DND-41 (cell line): ENCODE results near the gene WDR46.
A peak's percentile ranks its signal among the peaks of the same experiment; 100 is the strongest.
"Not testable (repeated sequence)": the region's sequence is repeated elsewhere in the genome, so short reads cannot be mapped to it uniquely, and the experiment has no call there.

Experiments used
- ATAC-seq: fragments of 200-7000 bp; cut with Tn5 transposase; 3 replicates; pipeline ENCODE4 v1.9.1; 2021; ENCODE audit warnings: low read depth; ENCODE audit not compliant: insufficient read depth
- DNase-seq: peaks from one replicate; pipeline ENCODE4 v3.0.0-alpha.2; 2020
- H2AFZ ChIP-seq: 2 replicates; pipeline ENCODE4 v1.6.0; 2012; ENCODE audit warnings: low read depth, low read length
- H3K27ac ChIP-seq: 2 replicates; pipeline ENCODE4 v1.5.1; 2012; ENCODE audit warnings: low read length, inconsistent platforms
- H3K27me3 ChIP-seq: fragments of 200-600 bp; sonication (generic); 2 replicates; pipeline ENCODE4 v1.6.0; 2012; ENCODE audit warnings: low read length, mild to moderate bottlenecking, inconsistent platforms; ENCODE audit not compliant: insufficient read depth, poor library complexity
- H3K36me3 ChIP-seq: 2 replicates; pipeline ENCODE4 v1.5.1; 2012; ENCODE audit warnings: low read length, inconsistent platforms; ENCODE audit not compliant: insufficient read depth
- H3K4me1 ChIP-seq: 2 replicates; pipeline ENCODE4 v1.5.1; 2012; ENCODE audit warnings: mild to moderate bottlenecking, low read length; ENCODE audit not compliant: insufficient read depth
- H3K4me2 ChIP-seq: 2 replicates; pipeline ENCODE4 v1.6.0; 2012; ENCODE audit warnings: mild to moderate bottlenecking, moderate library complexity, low read length, inconsistent platforms; ENCODE audit not compliant: insufficient read depth
- H3K4me3 ChIP-seq, 2 experiments: fragments of 200-600 bp in 1 of 2; shearing (Covaris generic) in 1 of 2; 2 replicates each; pipeline ENCODE4 v1.5.1; 2012 to 2016; ENCODE audit warnings: inconsistent platforms in 2 of 2, low read length in 2 of 2, mild to moderate bottlenecking in 2 of 2, low read depth in 1 of 2, moderate library complexity in 1 of 2
- H3K79me2 ChIP-seq: 2 replicates; pipeline ENCODE4 v1.6.0; 2012; ENCODE audit warnings: low read length, inconsistent platforms; ENCODE audit not compliant: insufficient read depth
- H3K9ac ChIP-seq: 2 replicates; pipeline ENCODE4 v1.6.0; 2012; ENCODE audit warnings: low read depth, mild to moderate bottlenecking, inconsistent platforms, low read length, moderate library complexity
- H3K9me3 ChIP-seq: 2 replicates; pipeline ENCODE4 v1.5.1; 2012; ENCODE audit warnings: low read length, moderate library complexity, mild to moderate bottlenecking, inconsistent platforms; ENCODE audit not compliant: insufficient read depth, severe bottlenecking
- H4K20me1 ChIP-seq: 2 replicates; pipeline ENCODE4 v1.6.0; 2012; ENCODE audit warnings: low read length; ENCODE audit not compliant: insufficient read depth
- EZH2 ChIP-seq: IDR thresholded peaks from 3 replicates; pipeline ENCODE4 v1.6.1; 2012; ENCODE audit warnings: borderline replicate concordance, low read depth, mild to moderate bottlenecking, moderate library complexity, low read length, inconsistent platforms; ENCODE audit not compliant: severe bottlenecking
- TF ChIP-seq, protein P1 (sequence below): IDR thresholded peaks from 2 replicates; pipeline ENCODE4 v1.5.1; 2012; ENCODE audit warnings: borderline replicate concordance, low read length, moderate library complexity, mild to moderate bottlenecking; ENCODE audit not compliant: poor library complexity, severe bottlenecking; ENCODE audit errors: extremely low read depth

Gene WDR46

DNA sequence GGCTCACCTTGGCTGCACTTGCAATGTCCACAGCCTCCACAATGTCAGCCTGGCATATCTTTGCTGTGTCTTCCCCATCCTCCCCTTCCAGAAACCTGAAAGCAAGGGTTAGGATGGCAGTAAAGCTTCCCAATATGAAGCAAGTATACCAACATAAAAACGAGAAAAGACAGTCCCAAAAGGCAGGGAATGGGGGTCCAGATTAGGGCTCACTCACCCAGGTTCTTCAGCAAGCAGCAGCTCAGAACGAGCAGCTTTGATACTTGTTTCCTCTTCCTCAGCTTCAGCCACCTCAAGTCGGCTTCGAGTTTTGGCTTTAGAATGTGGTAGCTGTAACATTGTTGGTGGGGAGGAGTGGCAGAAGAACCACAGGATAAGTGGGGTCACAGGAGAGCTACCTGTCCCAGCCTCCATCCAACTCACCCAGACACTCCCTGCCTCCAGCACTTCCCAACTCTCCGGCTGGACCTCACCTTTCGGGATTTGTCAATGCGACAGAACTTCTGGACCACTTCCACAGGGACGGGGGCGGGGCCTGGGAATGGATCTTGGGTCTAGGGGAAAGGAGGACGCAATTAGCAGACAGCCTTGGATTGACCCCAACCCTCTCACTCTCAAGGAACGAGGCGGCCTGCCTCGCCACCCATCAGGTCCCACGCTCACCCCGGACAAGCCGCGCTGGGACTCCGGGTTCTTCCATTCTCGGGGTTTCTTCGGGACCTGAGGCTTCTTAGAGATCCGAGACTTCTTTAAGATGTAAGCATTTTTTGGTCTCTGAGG is 708 bp downstream of the WDR46 start:
- Histone ChIP-seq H3K9me3 (no peaks in the 10 kb centered on the region), H3K9ac (peak overlapping the region; percentile 72), H3K4me3 (peak overlapping the region; percentile 75 to 92; a peak in 3 of 4 replicates), H3K4me2 (peak overlapping the region; percentile 91), H2AFZ (peak overlapping the region; percentile 91), H4K20me1 (no peaks in the 10 kb centered on the region), H3K27ac (peak overlapping the region; percentile 88), H3K36me3 (peaks cover 67% of the 10 kb centered on the region), H3K79me2 (peaks cover 43% of the 10 kb centered on the region), H3K27me3 (no peaks in the 10 kb centered on the region), H3K4me1 (peaks cover 35% of the 10 kb centered on the region)
- ATAC-seq (no peak), DNase-seq (no peak)
- no peak for TF ChIP-seq EZH2
- TF ChIP-seq, protein P1, sequence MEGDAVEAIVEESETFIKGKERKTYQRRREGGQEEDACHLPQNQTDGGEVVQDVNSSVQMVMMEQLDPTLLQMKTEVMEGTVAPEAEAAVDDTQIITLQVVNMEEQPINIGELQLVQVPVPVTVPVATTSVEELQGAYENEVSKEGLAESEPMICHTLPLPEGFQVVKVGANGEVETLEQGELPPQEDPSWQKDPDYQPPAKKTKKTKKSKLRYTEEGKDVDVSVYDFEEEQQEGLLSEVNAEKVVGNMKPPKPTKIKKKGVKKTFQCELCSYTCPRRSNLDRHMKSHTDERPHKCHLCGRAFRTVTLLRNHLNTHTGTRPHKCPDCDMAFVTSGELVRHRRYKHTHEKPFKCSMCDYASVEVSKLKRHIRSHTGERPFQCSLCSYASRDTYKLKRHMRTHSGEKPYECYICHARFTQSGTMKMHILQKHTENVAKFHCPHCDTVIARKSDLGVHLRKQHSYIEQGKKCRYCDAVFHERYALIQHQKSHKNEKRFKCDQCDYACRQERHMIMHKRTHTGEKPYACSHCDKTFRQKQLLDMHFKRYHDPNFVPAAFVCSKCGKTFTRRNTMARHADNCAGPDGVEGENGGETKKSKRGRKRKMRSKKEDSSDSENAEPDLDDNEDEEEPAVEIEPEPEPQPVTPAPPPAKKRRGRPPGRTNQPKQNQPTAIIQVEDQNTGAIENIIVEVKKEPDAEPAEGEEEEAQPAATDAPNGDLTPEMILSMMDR: no peak

DNA sequence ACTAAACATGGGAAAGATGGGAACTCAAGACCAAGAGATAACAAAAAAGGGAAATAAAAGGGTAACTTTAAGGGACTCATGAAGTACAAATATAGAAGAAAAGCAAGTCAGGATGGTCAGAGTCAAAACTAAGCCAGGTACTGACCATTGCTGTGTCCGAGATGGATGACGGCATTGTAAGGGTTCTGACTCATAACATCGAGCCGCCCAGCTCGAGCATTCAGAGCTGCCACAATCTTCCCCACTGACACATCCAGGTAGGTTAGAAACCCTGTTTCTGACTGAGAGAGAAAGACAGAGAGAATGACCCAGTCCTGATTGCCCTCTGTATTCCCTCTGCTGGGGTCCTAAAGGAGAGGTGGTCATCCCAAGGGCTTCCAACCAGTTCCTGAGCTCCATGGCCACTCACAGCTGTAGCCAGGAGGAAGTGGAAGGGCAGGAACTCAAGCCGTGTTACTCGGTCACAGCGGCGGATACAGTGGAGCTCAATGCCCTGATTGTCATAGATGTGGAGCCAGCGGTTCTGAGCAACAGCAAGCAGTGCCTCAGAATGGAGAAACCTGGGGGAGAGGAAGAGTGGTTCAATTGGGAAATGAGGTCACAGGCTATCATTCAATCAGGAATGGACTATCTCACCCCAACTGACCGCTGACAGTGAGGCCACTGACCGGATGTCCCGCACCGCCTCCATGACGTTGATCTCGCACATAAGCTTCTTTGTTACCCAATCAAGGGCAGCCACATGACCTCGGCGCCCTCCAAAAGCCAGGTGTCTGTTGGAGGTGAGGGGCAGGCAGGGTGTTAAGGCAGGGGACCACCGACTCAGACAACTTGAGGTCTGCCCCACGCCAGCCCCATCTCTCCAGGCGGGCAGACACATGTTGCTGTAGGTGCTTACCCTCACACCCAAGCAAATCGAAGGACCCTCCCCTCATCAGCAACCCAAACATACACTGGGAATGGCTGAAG is 1.8 kb downstream of the WDR46 start:
- Histone ChIP-seq H3K27ac (no peak overlapping the region), H3K27me3 (no peaks in the 10 kb centered on the region), H3K79me2 (peaks cover 43% of the 10 kb centered on the region), H3K4me1 (peaks cover 35% of the 10 kb centered on the region), H3K36me3 (peaks cover 66% of the 10 kb centered on the region), H3K9ac (no peak overlapping the region), H3K4me2 (peak overlapping the region; percentile 91; the same call in 1 of the 2 replicates), H3K9me3 (no peaks in the 10 kb centered on the region), H4K20me1 (no peaks in the 10 kb centered on the region), H2AFZ (no peak overlapping the region), H3K4me3 (no peak overlapping the region; a peak in 1 of 4 replicates)
- no peak for ATAC-seq
- TF ChIP-seq, protein P1: no peak
- TF ChIP-seq EZH2: no peak
- DNase-seq: no peak

DNA sequence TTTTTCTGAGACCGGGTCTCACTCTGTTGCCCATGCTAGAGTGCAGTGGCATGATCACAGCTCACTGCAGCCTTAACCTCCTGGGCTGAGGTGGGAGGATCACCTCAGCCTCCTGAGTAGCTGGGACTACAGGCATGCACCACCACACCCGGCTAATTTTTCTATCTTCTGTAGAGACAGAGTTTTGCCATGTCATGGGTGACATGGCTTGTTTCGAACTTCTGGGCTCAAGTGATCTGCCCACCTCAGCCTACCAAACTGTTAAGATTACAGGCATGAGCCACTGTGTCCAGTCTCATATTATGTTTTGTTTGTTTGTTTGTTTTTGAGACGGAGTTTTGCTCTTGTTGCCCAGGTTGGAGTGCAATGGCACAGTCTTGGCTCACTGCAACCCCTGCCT is 3.8 kb downstream of the WDR46 start:
- peaks cover 65% of the 10 kb centered on the region for H3K36me3 ChIP-seq
- H4K20me1 ChIP-seq: not testable (repeated sequence)
- peaks cover 29% of the 10 kb centered on the region for H3K79me2 ChIP-seq

DNA sequence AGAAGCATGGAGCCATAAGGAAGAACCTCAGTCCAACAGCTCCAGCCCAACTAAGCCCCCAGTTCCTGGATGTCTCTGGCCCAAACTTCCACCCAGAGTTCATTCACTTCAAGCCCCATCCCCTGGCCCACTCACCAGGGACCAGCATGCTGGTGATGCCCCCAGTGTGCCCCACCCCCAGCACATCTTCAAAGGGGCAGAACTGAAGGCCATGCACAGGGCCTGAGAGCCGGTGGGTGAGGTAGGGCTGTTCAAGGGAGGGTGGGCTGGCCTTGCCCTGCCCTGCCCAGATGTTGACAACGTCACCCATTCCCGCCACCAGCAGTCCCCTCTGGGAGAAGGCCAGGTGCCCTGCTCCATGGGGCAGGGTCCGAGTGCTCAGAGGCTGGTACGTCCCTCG is 8.5 kb downstream of the WDR46 start:
- H4K20me1 ChIP-seq: peaks cover 21% of the 10 kb centered on the region
- H3K9ac ChIP-seq: no peak overlapping the region
- no peaks in the 10 kb centered on the region for H3K27me3 ChIP-seq
- no peak overlapping the region for H3K27ac ChIP-seq
- no peak overlapping the region for H3K4me3 ChIP-seq
- no peak for ATAC-seq
- H3K4me2 ChIP-seq: no peak overlapping the region
- no peak for DNase-seq
- peaks cover 10% of the 10 kb centered on the region for H3K79me2 ChIP-seq
- H3K4me1 ChIP-seq: peaks cover 27% of the 10 kb centered on the region
- no peak overlapping the region for H2AFZ ChIP-seq
- TF ChIP-seq, protein P1: no peak
- no peak for TF ChIP-seq EZH2
- no peaks in the 10 kb centered on the region for H3K9me3 ChIP-seq
- H3K36me3 ChIP-seq: peaks cover 79% of the 10 kb centered on the region

More for the DNA sequence above, 3.8 kb downstream of the WDR46 start:
- H2AFZ ChIP-seq, ATAC-seq, H3K4me3 ChIP-seq, DNase-seq, H3K9me3 ChIP-seq, H3K27me3 ChIP-seq, H3K9ac ChIP-seq, H3K4me2 ChIP-seq, H3K27ac ChIP-seq: not testable (repeated sequence)
- H3K4me1 ChIP-seq: peaks cover 22% of the 10 kb centered on the region
